HG03378 (cell line): ENCODE data around the gene RABGAP1L.
"Not testable (repeated sequence)": the region's sequence is repeated elsewhere in the genome, so short reads cannot be mapped to it uniquely, and the experiment has no call there.

Experiments used
- ATAC-seq: cut with Tn5 transposase; IDR thresholded peaks from one replicate; pipeline ENCODE4 v1.9.1; 2021; ENCODE audit warnings: mild to moderate bottlenecking, moderate library complexity; ENCODE audit not compliant: unreplicated experiment

Gene RABGAP1L

DNA sequence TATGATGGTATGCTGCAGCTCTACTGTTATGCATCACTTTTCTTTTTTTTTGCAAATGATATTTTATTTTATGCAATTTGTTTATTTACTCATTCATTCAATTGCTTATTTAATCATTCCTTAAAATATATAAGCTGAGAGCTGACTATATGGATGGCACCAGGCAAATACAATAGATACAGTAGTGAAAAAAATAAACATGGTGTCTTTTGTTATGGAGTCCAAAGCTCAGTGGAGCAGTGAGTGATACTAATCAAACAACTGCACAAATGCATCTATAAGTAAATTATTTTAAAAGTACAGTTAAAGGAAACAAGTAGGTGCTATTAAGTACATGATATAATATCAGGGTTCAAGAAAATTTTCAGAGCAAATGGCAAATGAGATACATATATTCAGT, 534.2 kb downstream of the RABGAP1L start:
- ATAC-seq = not testable (repeated sequence)

DNA sequence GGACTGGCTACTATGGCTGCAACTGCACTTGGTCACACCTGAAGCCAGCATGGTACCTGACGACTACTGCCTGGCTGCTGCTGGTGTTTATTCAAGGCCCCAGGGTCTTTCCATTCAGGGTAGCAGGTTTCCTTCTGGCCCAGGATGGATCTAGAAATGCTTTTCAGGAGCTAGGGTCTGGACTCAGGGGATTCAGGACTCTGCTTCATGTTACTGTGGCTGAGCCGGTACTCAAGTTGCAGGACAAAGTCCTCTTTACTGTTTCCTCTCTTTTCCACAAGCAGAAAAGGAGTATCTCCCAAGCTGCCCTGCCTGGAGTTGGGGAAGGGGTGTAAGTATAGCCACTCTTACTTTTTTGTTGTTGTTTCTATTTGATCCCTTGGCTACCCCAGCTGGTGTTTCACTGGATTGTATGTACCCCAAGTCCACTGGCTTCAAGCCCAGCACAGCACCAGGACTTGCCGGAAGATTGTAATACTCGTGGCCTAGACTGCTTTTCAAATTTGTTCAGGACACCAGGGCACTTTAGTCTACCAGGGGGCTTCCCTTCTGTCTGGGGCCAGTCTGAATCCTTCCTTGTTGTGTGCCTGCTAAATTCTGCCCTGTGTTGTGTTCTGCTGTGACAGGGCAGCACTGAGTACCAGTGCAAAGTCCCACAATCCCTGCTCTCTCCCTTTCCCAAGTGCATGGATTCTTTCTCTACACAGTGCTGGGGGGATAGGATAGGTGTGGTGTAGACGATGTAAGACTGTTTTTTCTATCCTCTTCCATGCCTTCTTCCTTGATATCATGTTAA, 536.9 kb downstream of the RABGAP1L start:
- no peak for ATAC-seq

DNA sequence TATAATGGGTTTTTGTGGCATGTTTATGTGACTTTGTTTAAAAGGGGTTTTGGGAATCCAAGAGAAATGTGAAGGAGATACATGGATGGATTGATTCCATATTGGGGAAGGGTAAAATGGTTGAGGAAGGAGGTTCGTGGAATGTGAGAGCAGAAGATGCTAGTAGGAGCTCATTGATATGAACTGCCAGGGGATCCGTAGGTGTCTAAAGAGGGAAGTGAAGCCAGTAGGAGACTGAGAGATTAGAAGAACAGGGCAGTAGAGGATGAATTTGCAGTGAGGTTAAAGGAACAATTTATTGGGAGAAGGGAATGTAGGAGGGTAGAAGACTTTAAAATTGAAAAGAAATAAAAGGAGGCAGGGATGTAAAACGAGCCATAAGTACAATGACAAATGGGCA, 541.0 kb downstream of the RABGAP1L start:
- ATAC-seq = no peak

DNA sequence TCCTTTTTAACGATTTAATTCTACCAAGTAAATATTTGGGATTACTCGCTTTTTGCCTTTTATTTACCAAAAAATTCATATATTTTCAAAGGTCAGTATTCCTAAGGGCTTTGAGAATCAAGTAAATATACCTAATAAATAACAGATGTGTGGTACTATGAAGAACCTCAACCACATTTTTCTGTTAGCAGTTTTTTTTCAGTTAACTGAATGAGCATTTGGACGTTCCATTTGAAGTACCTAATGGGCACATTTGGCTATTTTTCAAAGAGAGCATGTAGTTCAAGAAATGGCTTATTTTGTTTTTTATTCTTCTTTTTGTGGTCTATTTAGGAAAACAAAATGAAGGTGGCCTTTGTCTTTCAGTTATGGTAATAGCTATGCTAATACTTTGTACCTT, 541.5 kb downstream of the RABGAP1L start:
- no peak for ATAC-seq

DNA sequence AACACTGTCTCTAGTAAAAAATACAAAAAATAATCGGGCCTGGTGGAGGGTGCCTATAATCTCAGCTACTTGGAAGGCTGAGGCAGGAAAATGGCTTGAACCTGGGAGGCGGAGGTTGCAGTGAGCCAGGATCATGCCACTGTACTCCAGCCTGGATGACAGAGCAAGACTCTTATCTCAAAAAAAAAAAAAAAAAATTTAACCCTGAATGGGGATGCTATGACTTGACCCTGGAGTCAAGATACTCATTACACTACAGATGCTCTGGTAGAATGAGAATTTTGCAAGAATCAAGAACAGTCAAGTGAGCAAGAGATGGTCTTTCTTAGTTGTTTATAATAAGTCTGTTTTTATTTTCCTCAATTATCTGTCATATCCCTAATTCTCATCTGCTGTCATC, 542.2 kb downstream of the RABGAP1L start:
- no peak for ATAC-seq

DNA sequence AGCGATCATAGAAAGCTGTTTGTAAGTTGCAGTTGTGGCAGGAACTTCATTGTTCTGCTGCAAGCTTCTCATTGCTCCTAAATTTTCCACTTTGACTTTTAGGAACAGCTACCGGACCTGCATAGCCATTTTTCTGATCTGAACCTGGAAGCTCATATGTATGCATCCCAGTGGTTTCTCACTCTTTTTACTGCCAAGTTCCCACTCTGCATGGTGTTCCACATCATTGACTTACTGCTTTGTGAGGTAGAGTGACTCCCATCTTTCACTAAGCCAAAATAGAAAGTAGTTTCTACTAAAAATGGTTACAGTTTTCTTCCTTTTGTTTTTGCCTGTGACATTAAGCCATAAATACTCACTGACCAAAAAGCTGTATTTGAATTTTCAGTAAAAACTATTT, 542.7 kb downstream of the RABGAP1L start:
- ATAC-seq = no peak

DNA sequence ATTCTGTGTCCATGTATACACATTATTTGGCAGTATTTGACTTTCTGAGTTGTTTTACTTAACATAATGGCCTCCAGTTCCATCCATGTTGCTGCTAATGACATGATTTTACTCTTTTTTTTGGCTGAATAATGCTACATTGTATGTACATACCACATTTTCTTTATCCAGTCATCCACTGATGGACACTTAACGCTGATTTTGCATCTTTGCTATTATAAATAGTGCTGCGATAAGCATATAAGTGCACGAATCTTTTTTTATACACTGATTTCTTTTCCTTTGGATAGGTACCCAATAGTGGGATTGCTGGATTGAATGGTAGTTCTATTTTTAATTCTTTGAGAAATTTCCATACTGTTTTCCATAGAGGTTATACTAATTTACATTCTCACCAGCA, 544.0 kb downstream of the RABGAP1L start:
- ATAC-seq = no peak

DNA sequence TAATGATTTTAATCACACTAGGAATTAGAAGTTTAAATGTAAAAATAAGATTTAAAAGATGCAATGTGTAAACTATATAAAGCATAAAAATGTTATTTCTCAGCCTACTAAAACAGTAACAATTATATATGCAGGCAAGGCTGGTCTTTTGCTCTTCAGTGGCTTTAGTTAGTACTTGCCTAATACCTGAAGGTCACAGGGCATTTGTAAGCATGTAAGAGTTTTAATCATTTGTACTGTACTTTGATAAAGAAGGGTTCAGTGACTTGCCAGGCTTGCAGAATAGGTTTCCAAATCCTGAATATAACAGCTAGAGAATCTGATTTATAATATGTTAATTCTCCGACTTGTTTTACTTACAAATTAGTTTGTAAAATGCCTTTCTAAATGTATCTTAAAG, 545.0 kb downstream of the RABGAP1L start:
- ATAC-seq = no peak

DNA sequence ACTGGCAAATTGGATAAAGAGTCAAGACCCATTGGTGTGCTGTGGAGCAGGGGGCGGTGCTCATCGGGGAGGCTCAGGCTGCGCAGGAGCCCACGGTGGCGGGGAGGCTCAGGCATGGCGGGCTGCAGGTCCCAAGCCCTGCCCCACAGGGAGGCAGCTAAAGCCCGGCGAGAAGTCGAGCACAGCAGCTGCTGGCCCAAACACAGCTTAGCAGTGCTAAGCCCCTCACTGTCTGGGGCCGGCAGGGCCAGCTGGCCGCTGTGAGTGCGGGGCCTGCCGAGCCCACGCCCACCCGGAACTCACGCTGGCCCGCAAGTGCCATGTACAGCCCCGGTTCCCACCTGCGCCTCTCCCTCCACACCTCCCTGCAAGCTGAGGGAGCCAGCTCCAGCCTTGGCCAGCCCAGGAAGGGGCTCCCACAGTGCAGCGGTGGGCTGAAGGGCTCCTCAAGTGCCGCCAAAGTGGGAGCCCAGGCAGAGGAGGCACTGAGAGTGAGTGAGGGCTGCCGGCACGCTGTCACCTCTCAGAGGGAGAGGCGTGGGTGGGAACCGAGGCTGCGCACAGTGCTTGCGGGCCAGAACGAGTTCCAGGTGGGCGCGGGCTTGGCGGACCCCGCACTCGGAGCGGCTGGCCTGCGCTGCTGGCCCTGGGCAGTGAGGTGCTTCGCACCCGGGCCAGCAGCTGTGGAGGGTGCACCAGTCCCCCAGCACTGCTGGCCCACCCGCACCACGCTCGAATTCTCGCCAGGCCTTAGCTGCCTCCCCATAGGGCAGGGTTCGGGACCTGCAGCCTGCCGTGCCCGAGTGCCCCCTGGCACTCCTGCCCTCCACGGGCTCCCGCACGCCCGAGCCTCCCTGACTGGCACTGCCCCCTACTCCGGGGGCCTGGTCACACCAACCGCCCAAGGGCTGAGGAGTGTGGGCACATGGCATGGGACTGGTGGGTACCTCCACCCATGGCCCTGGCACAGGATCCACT, 551.8 kb downstream of the RABGAP1L start:
- ATAC-seq = no peak

DNA sequence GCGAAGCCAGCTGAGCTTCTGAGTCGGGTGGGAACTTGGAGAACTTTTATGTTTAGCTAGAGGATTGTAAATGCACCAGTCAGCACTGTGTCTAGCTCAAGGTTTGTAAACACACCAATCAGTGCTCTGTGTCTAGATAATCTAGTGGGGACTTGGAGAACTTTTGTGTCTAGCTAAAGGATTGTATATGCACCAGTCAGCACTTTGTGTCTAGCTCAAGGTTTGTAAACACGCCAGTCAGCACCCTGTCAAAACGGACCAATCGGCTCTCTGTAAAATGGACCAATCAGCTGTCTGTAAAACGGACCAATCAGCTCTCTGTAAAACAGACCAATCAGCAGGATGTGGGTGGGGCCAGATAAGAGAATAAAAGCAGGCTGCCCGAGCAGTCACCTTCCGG, 552.5 kb downstream of the RABGAP1L start:
- ATAC-seq = not testable (repeated sequence)

DNA sequence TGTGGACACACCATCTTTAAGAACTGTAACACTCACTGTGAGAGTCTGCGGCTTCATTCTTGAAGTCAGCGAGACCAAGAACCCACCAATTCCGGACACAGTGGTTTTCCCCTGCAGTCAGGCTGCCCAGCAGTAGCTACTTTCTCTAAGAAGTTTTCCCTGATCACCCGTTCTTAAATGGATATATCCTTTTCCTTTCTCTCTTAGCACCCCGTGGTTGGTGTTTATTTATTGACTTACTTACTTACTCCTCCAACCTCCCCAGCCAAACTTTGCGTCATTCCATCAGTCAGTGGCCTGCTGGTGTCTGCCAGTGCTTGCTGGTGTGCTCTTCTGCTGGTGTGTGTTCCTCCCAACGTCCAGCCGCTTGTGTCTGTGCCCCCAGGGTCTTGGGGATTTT, 553.2 kb downstream of the RABGAP1L start:
- no peak for ATAC-seq

DNA sequence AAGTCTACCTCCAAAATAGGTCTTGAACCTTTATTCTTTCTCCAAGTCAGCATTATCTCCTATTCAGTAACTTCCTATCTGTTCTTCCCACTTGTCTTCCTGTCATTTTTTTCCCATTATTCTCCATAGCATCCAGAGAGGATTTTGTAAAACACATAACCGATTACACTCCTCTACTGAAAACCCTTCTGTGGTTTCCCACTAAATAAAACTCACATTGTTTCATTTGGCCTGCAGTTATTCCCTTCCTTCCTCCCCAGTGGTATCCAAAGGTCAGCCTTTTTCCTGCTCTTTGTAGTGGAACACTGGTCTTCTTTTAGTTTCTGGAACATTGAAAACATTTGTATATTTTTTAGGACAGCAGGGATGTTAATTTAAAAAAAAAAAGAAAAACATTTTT, 554.5 kb downstream of the RABGAP1L start:
- ATAC-seq = no peak

DNA sequence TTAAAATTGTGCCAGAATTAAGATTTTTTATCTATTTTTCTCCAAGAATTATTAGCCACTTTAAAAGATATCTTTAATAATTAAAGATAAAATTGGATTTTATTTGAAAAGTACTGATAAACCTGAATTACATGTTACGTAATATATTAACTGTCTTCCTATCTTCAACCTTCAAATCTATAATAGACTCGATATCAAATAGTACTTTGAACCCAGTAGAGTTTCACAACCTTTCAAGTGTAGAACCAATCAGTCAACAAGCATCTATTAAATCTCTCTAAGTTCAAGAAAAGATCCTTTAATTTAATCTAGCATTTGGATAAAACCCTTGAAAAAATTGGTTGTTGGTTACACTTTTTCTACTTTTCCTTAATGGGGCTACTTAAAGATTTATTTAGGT, 559.9 kb downstream of the RABGAP1L start:
- no peak for ATAC-seq

DNA sequence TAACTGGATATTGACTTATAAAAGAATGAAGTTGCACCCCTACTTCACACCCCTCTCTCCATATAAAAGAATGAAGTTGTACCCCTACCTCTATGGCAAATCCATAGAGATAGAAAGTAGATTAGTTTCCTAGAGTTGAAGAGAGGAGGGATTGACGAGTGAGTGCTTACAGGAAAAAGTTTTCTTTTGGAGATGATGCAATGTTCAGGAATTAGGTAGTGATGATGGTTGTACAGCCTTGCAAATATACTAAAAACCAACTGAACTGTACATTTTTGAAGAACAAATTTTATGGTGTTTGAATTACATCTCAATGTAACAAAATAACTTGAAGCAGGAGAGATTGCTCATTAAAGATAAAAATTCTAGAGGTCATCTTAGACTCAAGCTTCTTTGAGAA, 561.3 kb downstream of the RABGAP1L start:
- ATAC-seq = no peak

DNA sequence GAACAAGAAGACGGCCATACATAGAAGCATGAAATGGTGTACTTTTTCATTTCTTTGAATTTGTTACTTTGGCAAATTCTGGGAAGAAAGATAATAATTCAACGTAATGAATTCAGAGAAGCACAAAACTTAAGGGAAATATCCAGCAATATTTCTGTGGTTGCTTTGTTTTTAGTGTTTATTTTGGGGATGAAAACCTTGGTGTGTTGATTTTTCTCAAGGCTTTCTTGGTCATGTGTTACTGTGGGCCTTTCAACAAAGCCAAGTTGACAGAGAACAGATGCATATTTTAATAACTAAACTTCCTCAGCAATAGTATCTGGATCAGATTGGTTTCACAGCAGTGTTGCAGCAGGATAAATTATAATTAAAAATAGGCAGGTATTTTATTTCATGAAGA, 561.9 kb downstream of the RABGAP1L start:
- ATAC-seq = no peak

DNA sequence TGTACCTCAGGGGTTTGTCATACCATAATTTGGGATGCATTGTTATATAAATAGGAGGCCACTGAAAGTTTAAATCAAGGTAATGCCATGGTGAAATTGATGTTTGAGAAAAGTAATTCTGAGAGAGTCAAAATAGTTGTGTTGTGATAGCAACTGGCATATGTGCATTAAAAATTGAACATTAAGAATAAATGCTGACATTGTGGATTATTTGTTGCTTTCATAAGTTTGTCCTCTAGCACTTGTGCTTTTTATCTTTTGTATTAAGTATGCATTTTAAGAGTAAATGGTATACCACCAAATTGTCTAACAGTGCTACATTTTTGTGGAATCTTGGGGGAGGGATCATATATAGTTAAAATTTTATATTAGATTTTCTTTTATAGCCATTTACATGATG, 564.5 kb downstream of the RABGAP1L start:
- ATAC-seq = no peak

DNA sequence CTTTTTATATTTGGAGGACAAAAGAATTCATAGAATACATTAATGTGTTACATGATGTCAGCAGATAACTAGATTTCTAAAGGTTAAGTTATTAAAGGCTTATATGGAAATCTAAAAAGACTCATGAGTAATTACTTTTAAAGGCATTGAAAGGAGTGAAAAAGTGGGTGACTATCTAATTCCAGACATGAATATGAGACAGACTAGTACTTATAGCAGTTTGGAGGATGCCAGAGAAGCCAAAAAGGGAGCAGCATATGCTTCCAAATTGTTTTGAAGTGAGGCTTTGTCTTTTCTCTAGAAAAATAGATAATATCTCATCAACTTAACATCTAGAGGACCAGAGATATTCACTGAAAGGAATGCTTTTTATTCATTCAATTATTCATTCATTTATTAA, 564.9 kb downstream of the RABGAP1L start:
- no peak for ATAC-seq

DNA sequence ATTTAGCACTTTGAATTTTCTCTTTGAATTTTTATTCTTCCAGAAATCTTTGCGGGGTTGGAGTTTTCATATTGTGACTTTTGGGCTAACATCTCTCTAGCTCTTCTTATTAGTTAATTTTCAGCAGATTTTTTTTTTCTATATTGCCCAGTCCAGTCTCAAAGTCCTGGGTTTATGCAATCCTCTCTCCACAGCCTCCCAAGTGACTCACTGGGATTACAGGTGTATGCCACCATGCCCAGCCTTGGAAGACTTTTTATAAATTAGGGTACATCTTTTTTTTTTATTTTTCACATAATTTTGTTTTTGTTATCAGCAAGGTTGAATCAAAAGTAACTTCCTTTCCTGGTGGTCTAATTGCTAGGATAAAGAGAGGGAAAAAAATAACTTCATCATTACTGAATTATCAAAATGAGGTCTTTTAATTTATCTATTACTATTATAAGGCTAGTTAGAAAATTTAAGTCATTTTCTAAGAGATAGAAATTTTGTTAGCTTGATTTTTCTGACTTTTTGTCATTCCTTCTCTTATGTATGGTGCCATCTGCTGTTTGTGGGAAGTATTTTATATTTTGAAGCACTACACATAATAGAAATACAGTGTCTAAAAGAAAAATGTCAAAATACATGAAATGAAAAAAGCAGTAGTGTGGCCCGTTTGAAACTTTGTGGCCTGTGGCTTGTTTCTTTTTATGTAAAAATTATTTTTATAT, 567.0 kb downstream of the RABGAP1L start:
- no peak for ATAC-seq

DNA sequence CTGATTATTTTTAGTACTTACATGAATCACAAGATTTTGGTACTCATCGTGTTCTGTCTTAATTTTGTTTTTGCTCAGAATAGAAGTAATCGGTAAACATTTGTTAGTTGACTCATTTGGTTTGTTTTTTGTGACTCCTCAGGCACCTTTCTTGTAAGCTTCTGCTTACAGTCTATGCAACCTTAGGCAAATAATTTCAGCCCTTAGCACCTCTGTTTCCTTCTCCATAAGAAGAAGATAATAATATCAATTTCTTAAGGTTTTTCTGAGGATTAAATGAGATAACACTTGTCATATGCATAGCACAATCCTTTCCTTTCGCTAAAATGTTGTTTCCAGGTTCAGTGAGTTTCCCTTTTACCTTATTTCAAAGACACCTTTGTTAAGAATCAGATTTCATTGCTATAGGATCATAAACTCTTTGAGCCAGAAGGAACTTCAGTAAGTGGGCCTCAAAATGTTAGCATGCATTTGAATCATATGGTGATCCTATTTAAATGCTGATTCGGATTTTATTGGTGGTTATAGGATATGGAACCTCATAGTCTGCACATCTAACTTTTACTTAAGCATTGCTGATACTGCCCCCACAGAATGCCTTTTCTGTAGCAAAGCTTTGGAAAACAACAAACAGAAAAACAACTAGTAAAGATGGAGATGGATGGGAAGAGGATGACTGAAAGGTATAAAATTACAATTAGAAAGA, 567.7 kb downstream of the RABGAP1L start:
- no peak for ATAC-seq

DNA sequence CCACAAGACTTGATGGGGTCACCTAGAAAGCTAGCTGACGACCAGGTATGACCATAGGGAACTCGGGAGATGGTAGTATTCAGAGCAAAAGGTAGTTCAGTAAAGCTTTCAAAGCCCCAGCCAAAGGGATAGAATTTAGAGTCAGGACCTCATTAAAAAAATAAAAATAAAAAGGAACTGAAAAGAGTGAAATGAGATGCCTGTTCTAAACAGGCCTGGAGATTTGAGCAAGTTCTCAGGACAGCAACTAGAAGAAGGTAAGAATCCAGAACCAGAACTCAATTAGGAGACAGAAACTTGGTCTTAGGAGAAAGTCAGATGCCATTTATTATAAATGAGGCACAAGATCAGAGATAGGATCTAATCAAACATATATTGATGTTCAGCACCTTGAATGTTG, 575.0 kb downstream of the RABGAP1L start:
- ATAC-seq = no peak

DNA sequence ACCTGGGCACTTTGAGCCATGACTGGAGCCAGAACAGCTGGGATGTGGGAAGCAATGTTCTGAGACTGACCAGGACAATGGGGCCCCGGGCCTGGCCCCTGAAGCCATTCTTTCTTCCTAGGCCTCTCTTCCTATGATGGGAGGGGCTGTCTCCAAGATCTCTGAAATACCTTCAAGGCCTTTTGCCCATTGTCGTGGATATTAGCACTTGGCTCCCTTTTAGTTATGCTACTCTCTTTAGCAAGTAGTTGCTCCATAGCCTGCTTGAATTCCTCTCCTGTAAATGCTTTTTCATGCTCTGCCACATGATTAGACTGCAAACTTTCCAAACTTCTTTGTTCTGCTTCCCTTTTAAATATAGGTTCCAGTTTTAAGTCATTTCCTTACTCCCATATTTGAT, 577.5 kb downstream of the RABGAP1L start:
- no peak for ATAC-seq
